HFFc6 (cell line): ENCODE measurements around the gene KRT7. TPM values are rescaled to one million over a fixed set of nuclear protein-coding genes. Genes with fewer than 3 reads are reported as not detected.

Experiments
- DNase-seq: peaks from one replicate; pipeline ENCODE4 v3.0.0-alpha.2; 2018
- H3K27ac Mint-ChIP-seq: 2 replicates; pipeline ENCODE4 v1.8.0; 2020; ENCODE audit warnings: mild to moderate bottlenecking, mixed read lengths
- H3K27me3 Mint-ChIP-seq: 2 replicates; pipeline ENCODE4 v1.8.0; 2021; ENCODE audit warnings: mild to moderate bottlenecking, moderate library complexity, mixed read lengths; ENCODE audit not compliant: insufficient read depth
- H3K36me3 Mint-ChIP-seq: 2 replicates; pipeline ENCODE4 v1.8.0; 2021; ENCODE audit warnings: low read depth, mixed read lengths
- H3K4me1 Mint-ChIP-seq: 2 replicates; pipeline ENCODE4 v1.8.0; 2020; ENCODE audit warnings: low read depth, mixed read lengths
- H3K4me3 Mint-ChIP-seq: 2 replicates; pipeline ENCODE4 v1.8.0; 2020; ENCODE audit warnings: mild to moderate bottlenecking, moderate library complexity, mixed read lengths
- H3K9me3 Mint-ChIP-seq: 2 replicates; pipeline ENCODE4 v1.8.0; 2020; ENCODE audit warnings: mild to moderate bottlenecking, mixed read lengths
- CTCF ChIP-seq: fragments of 200-600 bp; sonication (generic); IDR thresholded peaks from 2 replicates; pipeline ENCODE4 v1.5.0; 2021; ENCODE audit warnings: antibody characterized with exemption, mild to moderate bottlenecking
- total RNA-seq, 6 experiments: library from RNA; stranded (reverse); fragmentation: NEBNext Ultra II Directional; extraction: Animal tissue kit (Norgen Biotek cat#: 25700); gene quantifications; 2 replicates in 1 of 6; 3 replicates in 5 of 6; pipeline ENCODE4 v1.2.3, GENCODE V29; 2021

The KRT7 gene
- total RNA-seq, 6 experiments from 2014 or later, result 62.7 to 379 (median 67.5) TPM

GRCh38 chr12:52258335-52258901 is 25.4 kb downstream of the KRT7 start:
- DNase-seq, result no peak
- Mint-ChIP-seq H3K4me3 (no peak overlapping the region), H3K27me3 (peaks cover 11% of the 10 kb centered on the region), H3K9me3 (no peaks in the 10 kb centered on the region), H3K4me1 (peaks cover 24% of the 10 kb centered on the region), H3K27ac (no peak overlapping the region), H3K36me3 (no peaks in the 10 kb centered on the region)
- peak; percentile 26; the same call in 1 of the 2 replicates for TF ChIP-seq CTCF

GRCh38 chr12:52259657-52260243 is 26.7 kb downstream of the KRT7 start:
- Mint-ChIP-seq H3K4me1 (peaks cover 24% of the 10 kb centered on the region), H3K27ac (no peak overlapping the region; the same call in 1 of the 2 replicates), H3K9me3 (no peaks in the 10 kb centered on the region), H3K4me3 (no peak overlapping the region), H3K27me3 (peaks cover 10% of the 10 kb centered on the region), H3K36me3 (no peaks in the 10 kb centered on the region)
- TF ChIP-seq CTCF, result no peak
- no peak for DNase-seq

- no peak for DNase-seq
- H3K36me3 Mint-ChIP-seq, result no peaks in the 10 kb centered on the region
- peaks cover 8% of the 10 kb centered on the region for H3K27me3 Mint-ChIP-seq
- TF ChIP-seq CTCF, result no peak
- H3K27ac Mint-ChIP-seq, result no peak overlapping the region
- peaks cover 24% of the 10 kb centered on the region for H3K4me1 Mint-ChIP-seq
- no peak overlapping the region for H3K4me3 Mint-ChIP-seq
- H3K9me3 Mint-ChIP-seq, result no peaks in the 10 kb centered on the region
Measured at GRCh38 chr12:52260361-52261207, 27.5 kb downstream of the KRT7 start.

GRCh38 chr12:52261208-52261484 is 28.1 kb downstream of the KRT7 start:
- Mint-ChIP-seq H3K36me3 (no peaks in the 10 kb centered on the region), H3K9me3 (no peaks in the 10 kb centered on the region), H3K27ac (no peak overlapping the region), H3K4me1 (peaks cover 24% of the 10 kb centered on the region), H3K27me3 (peaks cover 8% of the 10 kb centered on the region), H3K4me3 (no peak overlapping the region)
- no peak for TF ChIP-seq CTCF
- no peak for DNase-seq

- TF ChIP-seq CTCF, result no peak
Measured at GRCh38 chr12:52262286-52262685, 29.2 kb downstream of the KRT7 start.

More at GRCh38 chr12:52262286-52262685, 29.2 kb downstream of the KRT7 start:
- Mint-ChIP-seq H3K4me1 (peaks cover 24% of the 10 kb centered on the region), H3K9me3 (no peaks in the 10 kb centered on the region), H3K36me3 (no peaks in the 10 kb centered on the region), H3K27ac (no peak overlapping the region), H3K4me3 (no peak overlapping the region), H3K27me3 (peaks cover 4% of the 10 kb centered on the region)
- no peak for DNase-seq
